ENCODE results near the gene IFT80. TPM values are rescaled to one million over a fixed set of nuclear protein-coding genes. Genes with fewer than 3 reads are reported as not detected.
A peak's percentile ranks its signal among the peaks of the same experiment; 100 is the strongest.

Gene IFT80
- total RNA-seq, 1 experiment from 2014 or later = 26.9 TPM

GRCh38 chr3:160226026-160226907 lies 172.8 kb downstream of the IFT80 start (continued):
- TF ChIP-seq FOXP1 (CRISPR knock-in tag; IDR thresholded peaks at IDR 0.05; ENCODE audit: borderline replicate concordance) = peak; percentile 92; the same call in 1 of the 2 replicates
- no peak for TF ChIP-seq JAZF1 (CRISPR knock-in tag; IDR thresholded peaks at IDR 0.05)
- TF ChIP-seq ZSCAN18 (CRISPR knock-in tag; IDR thresholded peaks at IDR 0.05) = no peak
- TF ChIP-seq ARID4B (CRISPR knock-in tag; IDR thresholded peaks at IDR 0.05; ENCODE audit: borderline replicate concordance) = peak; percentile 94
- no peak for TF ChIP-seq AFF4 (CRISPR knock-in tag; IDR thresholded peaks at IDR 0.05; ENCODE audit: borderline replicate concordance)
- TF ChIP-seq ZNF138 (CRISPR knock-in tag; conservative IDR thresholded peaks at IDR 0.05) = 0 out of 2 replicates have a peak, but pooled peaks have one; percentile 49
- peak; percentile 73 for TF ChIP-seq USF2 (CRISPR knock-in tag; IDR thresholded peaks at IDR 0.05)
- TF ChIP-seq AR (CRISPR knock-in tag; IDR thresholded peaks at IDR 0.05) = no peak
- 0 out of 2 replicates have a peak, but pooled peaks have one; percentile 26 for TF ChIP-seq SP1 (CRISPR knock-in tag; conservative IDR thresholded peaks at IDR 0.05)
- peak; percentile 92; the same call in 1 of the 2 replicates for TF ChIP-seq SMAD3 (CRISPR knock-in tag; IDR thresholded peaks at IDR 0.05; ENCODE audit: borderline replicate concordance)
- no peak for TF ChIP-seq HMGA2 (CRISPR knock-in tag; IDR thresholded peaks at IDR 0.05)
- no peak for TF ChIP-seq GRHL2 (CRISPR knock-in tag; IDR thresholded peaks at IDR 0.05; ENCODE audit: insufficient replicate concordance, severe bottlenecking)
- 0 out of 2 replicates have a peak, but pooled peaks have one; percentile 1 for TF ChIP-seq KAT7 (CRISPR knock-in tag; IDR thresholded peaks at IDR 0.05; ENCODE audit: borderline replicate concordance)
- TF ChIP-seq ATF3 (CRISPR knock-in tag; conservative IDR thresholded peaks at IDR 0.05) = no peak; the same call in 1 of the 2 replicates
- TF ChIP-seq RELA (CRISPR knock-in tag; IDR thresholded peaks at IDR 0.05; ENCODE audit: borderline replicate concordance) = no peak
- TF ChIP-seq ZNF121 (CRISPR knock-in tag; IDR thresholded peaks at IDR 0.05) = no peak
- peak; percentile 78 for TF ChIP-seq ZBTB43 (CRISPR knock-in tag; IDR thresholded peaks at IDR 0.05)
- TF ChIP-seq TEAD4 (CRISPR knock-in tag; IDR thresholded peaks at IDR 0.05) = peak; percentile 74; the same call in 1 of the 2 replicates
- 0 out of 2 replicates have a peak, but pooled peaks have one; percentile 73 for TF ChIP-seq E2F4 (CRISPR knock-in tag; IDR thresholded peaks at IDR 0.05; ENCODE audit: borderline replicate concordance, low read depth)
- peak; percentile 92 for TF ChIP-seq CREB1 (CRISPR knock-in tag; IDR thresholded peaks at IDR 0.05)

All from WTC11 (cell line).